Endothelial cell of umbilical vein (primary cell): ENCODE results near the gene MYRIP. TPM values are rescaled to one million over a fixed set of nuclear protein-coding genes. Genes with fewer than 3 reads are reported as not detected.

Experiments
- BruUV-seq: library from RNA; stranded (reverse); fragments of 400-500 nt; replicated peaks from 2 replicates; lab custom pipeline; 2021; lab: Mats Ljungman, UMichigan
- CTCF ChIA-PET: fragments of 300-600, 350-600 bp; sonication (Branson Sonifier 250); formaldehyde crosslinking; loops from one replicate; lab custom pipeline; 2021; ENCODE audit warnings: antibody characterized with exemption, inconsistent platforms; lab: Charles Lee
- POLR2A ChIA-PET: fragments of 300-600, 350-600 bp; sonication (Branson Sonifier 250); formaldehyde crosslinking; loops from one replicate; lab custom pipeline; 2021; ENCODE audit warnings: antibody characterized with exemption, inconsistent platforms; lab: Charles Lee
- DNase-seq: peaks from one replicate; pipeline ENCODE4 v3.0.0-alpha.2; 2011; ENCODE audit warnings: low read depth, low spot score
- FAIRE-seq: peaks from 2 replicates; lab custom pipeline; 2011; peaks lifted over from hg19 to GRCh38; lab: Jason Lieb, UNC
- H2AFZ ChIP-seq: 2 replicates; pipeline ENCODE4 v1.6.0; 2012; ENCODE audit warnings: low read depth, low read length, control low read depth, inconsistent platforms
- H3K27ac ChIP-seq: 2 replicates; pipeline ENCODE4 v1.5.1; 2011; ENCODE audit warnings: low read depth, mild to moderate bottlenecking, control low read depth, low read length, moderate library complexity; ENCODE audit not compliant: insufficient read depth
- H3K27me3 ChIP-seq, 2 experiments: 2 replicates each; pipeline versions ENCODE4 v1.6.0 to v1.6.1; 2011; ENCODE audit warnings: low read length in 2 of 2, mixed read lengths in 1 of 2; ENCODE audit not compliant: control insufficient read depth in 2 of 2, insufficient read depth in 2 of 2
- H3K36me3 ChIP-seq, 2 experiments: 2 replicates in 1 of 2; 3 replicates in 1 of 2; pipeline ENCODE4 v1.5.1; 2011; ENCODE audit warnings: low read length in 2 of 2, mild to moderate bottlenecking in 1 of 2, moderate library complexity in 1 of 2; ENCODE audit not compliant: control insufficient read depth in 2 of 2, insufficient read depth in 2 of 2; ENCODE audit errors: extremely low read depth in 1 of 2
- H3K4me1 ChIP-seq: 3 replicates; pipeline ENCODE4 v1.5.1; 2011; ENCODE audit warnings: mild to moderate bottlenecking, low read length; ENCODE audit not compliant: control insufficient read depth, insufficient read depth; ENCODE audit errors: extremely low read depth
- H3K4me2 ChIP-seq: 2 replicates; pipeline ENCODE4 v1.6.1; 2011; ENCODE audit warnings: low read length, control low read depth, mixed read lengths; ENCODE audit not compliant: insufficient read depth
- H3K4me3 ChIP-seq, 3 experiments: fragments of 200-600 bp in 1 of 3; sonication (generic), shearing (Covaris generic) in 1 of 3; replicated peaks in 1 of 3; 2 replicates each; pipeline ENCODE4 v1.5.1; 2011 to 2016; ENCODE audit warnings: control low read depth in 3 of 3, low read length in 3 of 3, mild to moderate bottlenecking in 2 of 3, inconsistent platforms in 1 of 3, low read depth in 1 of 3, moderate library complexity in 1 of 3; ENCODE audit not compliant: insufficient read depth in 1 of 3
- H3K79me2 ChIP-seq: 2 replicates; pipeline ENCODE4 v1.6.0; 2012; ENCODE audit warnings: low read length, inconsistent platforms; ENCODE audit not compliant: control insufficient read depth, insufficient read depth
- H3K9ac ChIP-seq: replicated peaks from 2 replicates; pipeline ENCODE3; 2011; ENCODE audit warnings: low read length, control low read depth; ENCODE audit not compliant: insufficient read depth; ENCODE audit errors: extremely low read depth
- H3K9me1 ChIP-seq: replicated peaks from 3 replicates; pipeline ENCODE4 v1.6.0; 2011; ENCODE audit warnings: mild to moderate bottlenecking, low read length; ENCODE audit not compliant: control insufficient read depth, insufficient read depth; ENCODE audit errors: extremely low read depth
- H3K9me3 ChIP-seq: replicated peaks from 2 replicates; pipeline ENCODE4 v1.5.1; 2012; ENCODE audit warnings: low read length, inconsistent platforms; ENCODE audit not compliant: control insufficient read depth, insufficient read depth
- H4K20me1 ChIP-seq: replicated peaks from 2 replicates; pipeline ENCODE3; 2011; ENCODE audit warnings: mild to moderate bottlenecking, low read length; ENCODE audit not compliant: control insufficient read depth, insufficient read depth; ENCODE audit errors: extremely low read depth
- CTCF ChIP-seq, 2 donors: IDR thresholded peaks; 1 replicate in 1 of 2; 2 replicates in 1 of 2; pipeline ENCODE4 v1.5.1; 2011; ENCODE audit warnings: low read length in 2 of 2, mild to moderate bottlenecking in 2 of 2, moderate library complexity in 2 of 2, control low read depth in 1 of 2, inconsistent platforms in 1 of 2, low read depth in 1 of 2; ENCODE audit not compliant: insufficient read depth in 1 of 2; ENCODE audit errors: extremely low read depth in 1 of 2
- EZH2 ChIP-seq: IDR thresholded peaks from 2 replicates; pipeline ENCODE4 v1.6.1; 2012; ENCODE audit warnings: borderline replicate concordance, low read depth, mild to moderate bottlenecking, moderate library complexity, low read length, inconsistent platforms; ENCODE audit not compliant: severe bottlenecking
- FOS ChIP-seq: IDR thresholded peaks from 2 replicates; pipeline ENCODE4 v1.6.1; 2011; ENCODE audit warnings: mild to moderate bottlenecking, low read length, moderate library complexity, borderline replicate concordance; ENCODE audit not compliant: insufficient read depth
- GATA2 ChIP-seq: IDR thresholded peaks from 2 replicates; pipeline ENCODE4 v1.7.0; 2011; ENCODE audit warnings: low read depth, mild to moderate bottlenecking, moderate library complexity, mixed read lengths, low read length; ENCODE audit not compliant: insufficient read length, insufficient read depth
- JUN ChIP-seq: IDR thresholded peaks from 2 replicates; pipeline ENCODE4 v1.6.1; 2011; ENCODE audit warnings: borderline replicate concordance, low read depth; ENCODE audit not compliant: insufficient read length, insufficient read depth
- MAX ChIP-seq: IDR thresholded peaks from 2 replicates; pipeline ENCODE4 v1.6.1; 2011; ENCODE audit not compliant: insufficient read depth, insufficient read length
- MYC ChIP-seq: IDR thresholded peaks from one replicate; pipeline ENCODE4 v1.6.1; 2011; ENCODE audit warnings: mild to moderate bottlenecking, low read depth, low read length
- POLR2A ChIP-seq: IDR thresholded peaks from 2 replicates; pipeline ENCODE4 v1.6.1; 2012; ENCODE audit warnings: low read depth, mild to moderate bottlenecking, control low read depth, low read length
- POLR2AphosphoS5 ChIP-seq: IDR thresholded peaks from 2 replicates; pipeline ENCODE4 v1.6.1; 2012; ENCODE audit warnings: low read depth, mild to moderate bottlenecking, control low read depth, low read length, moderate library complexity; ENCODE audit not compliant: insufficient read depth
- dilution Hi-C: fragments of 300-500 bp; cut with MboI; formaldehyde crosslinking; loops from one replicate; pipeline ENCODE4 v1.15.0; 2019; ENCODE audit warnings: low sequenced_read_pairs; ENCODE audit not compliant: extremely low pct_ligation_motif_present
- intact Hi-C: fragments of 100-400 bp; cut with micrococcal nuclease; formaldehyde crosslinking; loops from one replicate; pipeline ENCODE4 v1.10.0; 2022
- polyA plus RNA-seq, 4 experiments: library from polyadenylated mRNA; depleted of rRNA in 3 of 4; stranded (reverse) in 3 of 4; unstranded in 1 of 4; fragments of >200 nt; gene quantifications; 2 replicates each; pipeline versions ENCODE4 v1.2.1 to v1.2.3, GENCODE V29; 2011 to 2012; ENCODE audit warnings: missing spikeins in 1 of 4
- total RNA-seq: library from RNA; stranded (reverse); gene quantifications from 2 replicates; pipeline ENCODE4 v1.2.3, GENCODE V29; 2021

MYRIP gene
- total and polyA plus RNA-seq, 2 donors (not counting 3 experiments of a cell fraction or from before 2014, with no cell fraction given): 6.7 to 11.9 TPM

- Histone ChIP-seq H3K4me2 (no peak overlapping the region), H3K4me3 (no peak overlapping the region), H3K27ac (no peak overlapping the region), H3K9me3 (no peaks in the 10 kb centered on the region), H2AFZ (no peak overlapping the region), H3K4me1 (no peaks in the 10 kb centered on the region), H3K79me2 (no peaks in the 10 kb centered on the region), H4K20me1 (no peaks in the 10 kb centered on the region), H3K27me3 (no peaks in the 10 kb centered on the region), H3K36me3 (no peaks in the 10 kb centered on the region), H3K9ac (no peak overlapping the region), H3K9me1 (no peaks in the 10 kb centered on the region)
- TF ChIP-seq GATA2 (no peak), MYC (no peak), POLR2AphosphoS5 (no peak), POLR2A (no peak), JUN (no peak), FOS (no peak), MAX (no peak), CTCF (IDR thresholded peaks at IDR 0.05; ENCODE audit: extremely low read depth in 1 of 2, insufficient read depth in 1 of 2, low read depth in 1 of 2, low read length in 2 of 2) (no peak), EZH2 (no peak)
- ChIA-PET POLR2A (interaction anchor here (0.6 kb wide), 1 partner anchor 17 kb away, joined by 3 read pairs; no protein-coding TSS in a partner anchor), CTCF (interaction anchor here (1.3 kb wide), 2 partner anchors 58 to 309 kb away, joined by 3 to 4 read pairs; no protein-coding TSS in a partner anchor)
- DNase-seq (no peak), FAIRE-seq (no peak)
- intact Hi-C loops (no loop called here), dilution Hi-C loops (no loop called here)
- no TSS peak for BruUV-seq
Observed at GRCh38 chr3:40120806-40121205, 311.4 kb downstream of the MYRIP start.
